Cardiac muscle cell (in vitro differentiated cells and primary cell): ENCODE measurements around the gene SMCO3. TPM values are rescaled to one million over a fixed set of nuclear protein-coding genes. Genes with fewer than 3 reads are reported as not detected.

ENCODE experiments used
- DNase-seq, 2 donors: peaks; one replicate each; pipeline versions ENCODE4 v3.0.0 to v3.0.0-alpha.2; 2010 to 2017; ENCODE audit warnings: low read depth in 1 of 2, low spot score in 1 of 2
- H3K27ac ChIP-seq: fragments of 200-600 bp; sonication (generic); 2 replicates; pipeline ENCODE4 v1.5.1; 2016
- H3K27me3 ChIP-seq: fragments of 200-600 bp; sonication (generic); 2 replicates; pipeline ENCODE4 v1.6.0; 2016; ENCODE audit warnings: control low read depth
- H3K36me3 ChIP-seq: fragments of 200-600 bp; sonication (generic); 2 replicates; pipeline ENCODE4 v1.5.1; 2016; ENCODE audit warnings: control low read depth
- H3K4me1 ChIP-seq: fragments of 200-600 bp; sonication (generic); 2 replicates; pipeline ENCODE4 v1.8.1; 2017; ENCODE audit warnings: low read depth, mild to moderate bottlenecking, mixed run types
- H3K4me3 ChIP-seq: fragments of 200-600 bp; sonication (generic); 2 replicates; pipeline ENCODE4 v1.5.1; 2016; ENCODE audit warnings: mild to moderate bottlenecking
- H3K9me3 ChIP-seq: fragments of 200-600 bp; sonication (generic); 2 replicates; pipeline ENCODE4 v1.5.1; 2017; ENCODE audit warnings: low read depth, mild to moderate bottlenecking, control low read depth
- CTCF ChIP-seq: IDR thresholded peaks from 2 replicates; pipeline ENCODE4 v1.5.1; 2012; ENCODE audit warnings: low read depth, mild to moderate bottlenecking, low read length
- polyA plus RNA-seq: library from polyadenylated mRNA; unstranded; fragments of >200 nt; fragmentation: Nextera tagmentation; extraction: Ambion mirVana; gene quantifications from 2 replicates; pipeline ENCODE4 v1.2.1, GENCODE V29; 2016
- total RNA-seq: library from RNA; depleted of rRNA; stranded (reverse); fragments of >200 nt; gene quantifications from 2 replicates; pipeline ENCODE4 v1.2.3, GENCODE V29; 2016

Gene SMCO3
- total and polyA plus RNA-seq, 2 experiments from 2014 or later, result 0.22 TPM; not detected in 1

GRCh38 chr12:14781563-14781962 is 32.4 kb downstream of the SMCO3 start:
- TF ChIP-seq CTCF, result no peak
- Histone ChIP-seq H3K27ac (no peak overlapping the region), H3K4me3 (no peak overlapping the region), H3K27me3 (no peaks in the 10 kb centered on the region), H3K4me1 (no peaks in the 10 kb centered on the region), H3K36me3 (peaks cover 20% of the 10 kb centered on the region), H3K9me3 (no peaks in the 10 kb centered on the region)
- DNase-seq, result no peak

- Histone ChIP-seq H3K36me3 (peaks cover 13% of the 10 kb centered on the region), H3K4me3 (no peak overlapping the region), H3K27ac (no peak overlapping the region), H3K9me3 (no peaks in the 10 kb centered on the region), H3K27me3 (no peaks in the 10 kb centered on the region), H3K4me1 (no peaks in the 10 kb centered on the region)
- no peak for DNase-seq
- TF ChIP-seq CTCF, result no peak
Measured at GRCh38 chr12:14780859-14781258, 33.1 kb downstream of the SMCO3 start.

- H3K36me3 ChIP-seq, result peaks cover 7% of the 10 kb centered on the region
Measured at GRCh38 chr12:14779834-14780233, 34.1 kb downstream of the SMCO3 start.

GRCh38 chr12:14777271-14777670 is 36.7 kb downstream of the SMCO3 start:
- Histone ChIP-seq H3K4me3 (no peak overlapping the region), H3K4me1 (no peaks in the 10 kb centered on the region), H3K27me3 (peaks cover 11% of the 10 kb centered on the region), H3K9me3 (no peaks in the 10 kb centered on the region), H3K36me3 (no peaks in the 10 kb centered on the region), H3K27ac (no peak overlapping the region)
- peak in 1 of 2 donors; percentile 29 for DNase-seq
- TF ChIP-seq CTCF, result no peak

More at GRCh38 chr12:14779834-14780233, 34.1 kb downstream of the SMCO3 start:
- Histone ChIP-seq H3K4me1 (no peaks in the 10 kb centered on the region), H3K27ac (no peak overlapping the region), H3K27me3 (peaks cover 5% of the 10 kb centered on the region), H3K9me3 (no peaks in the 10 kb centered on the region), H3K4me3 (no peak overlapping the region)
- TF ChIP-seq CTCF, result no peak
- DNase-seq, result no peak

- H3K27me3 ChIP-seq, result peaks cover 11% of the 10 kb centered on the region
- no peaks in the 10 kb centered on the region for H3K9me3 ChIP-seq
- no peak overlapping the region for H3K4me3 ChIP-seq
- H3K4me1 ChIP-seq, result no peaks in the 10 kb centered on the region
- H3K36me3 ChIP-seq, result no peaks in the 10 kb centered on the region
- peak; percentile 44 for TF ChIP-seq CTCF
- DNase-seq, result peak in 1 of 2 donors; percentile 57
- H3K27ac ChIP-seq, result no peak overlapping the region
Measured at GRCh38 chr12:14776236-14776961, 37.6 kb downstream of the SMCO3 start.
